ENCODE results near the gene PCSK5.
"Not testable (repeated sequence)": the region's sequence is repeated elsewhere in the genome, so short reads cannot be mapped to it uniquely, and the experiment has no call there.

PCSK5 gene

GRCh38 chr9:75890472-75891276 is at the start of gene PCSK5:
PCSK5 (plus strand) TSS chr9:75890673; CDS start chr9:75891182, 509 bp downstream.
- DNase-seq (ENCODE audit: low spot score) (peak; percentile 89), FAIRE-seq (peak; percentile 90)

- DNase-seq (ENCODE audit: low spot score): no peak
- no peak for FAIRE-seq
These were observed 46.2 kb upstream of the PCSK5 start for GRCh38 chr9:75844321-75844720.

GRCh38 chr9:75845806-75846205 is 44.7 kb upstream of the PCSK5 start:
- DNase-seq (ENCODE audit: low spot score): no peak

GRCh38 chr9:75847085-75847484 is 43.4 kb upstream of the PCSK5 start:
- no peak for FAIRE-seq
- no peak for DNase-seq (ENCODE audit: low spot score)

More at GRCh38 chr9:75845806-75846205, 44.7 kb upstream of the PCSK5 start:
- no peak for FAIRE-seq

- no peak for FAIRE-seq
- DNase-seq (ENCODE audit: low spot score): no peak
These were observed 39.8 kb upstream of the PCSK5 start for GRCh38 chr9:75850459-75851200.

- no peak for DNase-seq (ENCODE audit: low spot score)
- FAIRE-seq: no peak
These were observed 38.6 kb upstream of the PCSK5 start for GRCh38 chr9:75851917-75852316.

- no peak for DNase-seq (ENCODE audit: low spot score)
These were observed 37.7 kb upstream of the PCSK5 start for GRCh38 chr9:75852746-75853145.

GRCh38 chr9:75855509-75855908 is 35.0 kb upstream of the PCSK5 start:
- FAIRE-seq: peak; percentile 49
- DNase-seq (ENCODE audit: low spot score): peak; percentile 19

More at GRCh38 chr9:75852746-75853145, 37.7 kb upstream of the PCSK5 start:
- FAIRE-seq: no peak

- FAIRE-seq: no peak
- DNase-seq (ENCODE audit: low spot score): no peak
These were observed 31.9 kb upstream of the PCSK5 start for GRCh38 chr9:75858497-75859092.

- no peak for FAIRE-seq
These were observed 26.2 kb upstream of the PCSK5 start for GRCh38 chr9:75864266-75864665.

GRCh38 chr9:75866273-75866871 is 24.1 kb upstream of the PCSK5 start:
- peak; percentile 82 for FAIRE-seq
- peak; percentile 37 for DNase-seq (ENCODE audit: low spot score)

More at GRCh38 chr9:75864266-75864665, 26.2 kb upstream of the PCSK5 start:
- DNase-seq (ENCODE audit: low spot score): no peak

- not testable (repeated sequence) for FAIRE-seq; DNase-seq (ENCODE audit: low spot score)
These were observed 21.9 kb upstream of the PCSK5 start for GRCh38 chr9:75868526-75868925.

- no peak for DNase-seq (ENCODE audit: low spot score)
- no peak for FAIRE-seq
These were observed 21.2 kb upstream of the PCSK5 start for GRCh38 chr9:75869236-75869635.

- DNase-seq (ENCODE audit: low spot score) (no peak), FAIRE-seq (no peak)
These were observed 20.0 kb upstream of the PCSK5 start for GRCh38 chr9:75870450-75870849.

GRCh38 chr9:75871624-75872023 is 18.8 kb upstream of the PCSK5 start:
- no peak for FAIRE-seq
- no peak for DNase-seq (ENCODE audit: low spot score)

- DNase-seq (ENCODE audit: low spot score) (no peak), FAIRE-seq (no peak)
These were observed 16.8 kb upstream of the PCSK5 start for GRCh38 chr9:75873712-75874111.

GRCh38 chr9:75876999-75877640 is 13.4 kb upstream of the PCSK5 start:
- FAIRE-seq (no peak), DNase-seq (ENCODE audit: low spot score) (no peak)

GRCh38 chr9:75878488-75878860 is 12.0 kb upstream of the PCSK5 start:
- DNase-seq (ENCODE audit: low spot score) (peak; percentile 30), FAIRE-seq (peak; percentile 7)

- FAIRE-seq: peak; percentile 82
These were observed 9.9 kb upstream of the PCSK5 start for GRCh38 chr9:75880618-75881017.

GRCh38 chr9:75881761-75882160 is 8.7 kb upstream of the PCSK5 start:
- no peak for FAIRE-seq
- no peak for DNase-seq (ENCODE audit: low spot score)

More at GRCh38 chr9:75880618-75881017, 9.9 kb upstream of the PCSK5 start:
- peak; percentile 64 for DNase-seq (ENCODE audit: low spot score)

GRCh38 chr9:75885652-75886051 is 4.8 kb upstream of the PCSK5 start:
- DNase-seq (ENCODE audit: low spot score) (no peak), FAIRE-seq (no peak)

Measured in RCC 7860 (cell line).